ENCODE data around the gene SIRT1.

- TF ChIP-seq CTCF (conservative IDR thresholded peaks at IDR 0.05) = no peak
- no peak for TF ChIP-seq ZFX (IDR thresholded peaks at IDR 0.05)
Measured at GRCh38 chr10:67933199-67933598, 48.7 kb downstream of the SIRT1 start.
